GM21390 (cell line): ENCODE measurements around the gene FOXL2.
"Not testable (repeated sequence)": the region's sequence is repeated elsewhere in the genome, so short reads cannot be mapped to it uniquely, and the experiment has no call there.

Experiments
- ATAC-seq: cut with Tn5 transposase; IDR thresholded peaks from one replicate; pipeline ENCODE4 v1.9.1; 2021; ENCODE audit not compliant: unreplicated experiment

Gene FOXL2

GRCh38 chr3:138933981-138934691, 12.8 kb downstream of the FOXL2 start:
- ATAC-seq: no peak

GRCh38 chr3:138933068-138933668, 13.8 kb downstream of the FOXL2 start:
- no peak for ATAC-seq

GRCh38 chr3:138928727-138929372, 18.1 kb downstream of the FOXL2 start:
- no peak for ATAC-seq

DNA sequence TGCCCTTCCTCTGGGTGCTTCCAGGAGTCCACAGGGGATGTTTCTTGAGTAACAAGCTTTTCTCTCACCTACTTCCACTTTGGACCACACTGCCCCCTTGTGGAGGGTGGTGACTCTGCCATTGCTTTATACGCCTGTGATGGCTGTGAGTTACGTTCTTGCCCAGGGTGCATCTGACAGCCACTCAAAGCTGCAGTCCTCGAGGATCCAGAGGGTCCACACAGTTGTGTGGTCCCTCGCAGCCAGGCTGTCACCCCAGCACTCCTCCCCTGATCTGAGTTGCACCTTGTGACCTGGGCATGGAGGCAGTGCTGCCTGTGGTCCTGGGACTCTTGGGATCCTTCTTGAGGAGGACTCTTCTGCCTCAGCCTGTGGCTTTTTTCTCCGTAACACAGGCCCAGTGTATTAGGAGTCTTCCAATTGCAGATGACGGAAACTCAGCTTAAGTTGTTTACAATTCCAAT, 23.4 kb downstream of the FOXL2 start:
- peak; percentile 88 for ATAC-seq

DNA sequence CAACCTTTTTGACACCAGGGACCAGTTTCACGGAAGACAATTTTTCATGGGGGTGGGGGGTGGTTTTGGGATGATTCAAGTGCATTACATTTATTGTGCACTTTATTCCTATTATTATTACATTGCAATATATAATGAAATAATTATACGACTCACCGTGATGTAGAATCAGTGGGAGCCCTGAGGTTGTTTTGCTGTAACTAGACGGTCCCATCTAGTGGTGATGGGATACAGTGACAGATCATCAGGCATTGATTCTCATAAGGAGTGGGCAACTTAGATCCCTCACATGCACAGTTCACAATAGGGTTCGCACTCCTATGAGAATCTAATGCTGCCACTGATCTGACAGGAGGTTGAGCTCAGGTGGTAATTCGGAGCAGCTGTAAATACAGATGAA, 24.5 kb downstream of the FOXL2 start:
- ATAC-seq: not testable (repeated sequence)

GRCh38 chr3:138921316-138922292, 25.3 kb downstream of the FOXL2 start:
- ATAC-seq: no peak

DNA sequence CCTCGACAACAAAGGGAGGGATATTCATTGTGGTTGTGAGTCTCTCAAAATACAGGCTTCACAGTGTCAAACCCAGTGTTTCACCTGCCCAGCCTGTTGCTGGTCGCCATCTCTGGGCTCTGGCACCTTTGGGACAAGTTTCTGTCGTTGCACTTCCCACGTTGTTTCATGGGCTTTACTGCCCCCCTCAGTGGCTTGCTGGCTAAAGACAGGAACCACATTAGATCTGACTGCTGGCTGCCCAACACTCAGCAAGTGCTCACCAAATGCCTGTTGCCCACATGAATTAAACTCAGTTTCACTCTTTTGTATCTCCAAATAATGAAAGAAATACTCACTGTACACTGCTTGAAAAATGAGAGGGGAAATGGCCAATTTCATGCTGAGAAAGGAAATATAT, 27.6 kb downstream of the FOXL2 start:
- ATAC-seq: no peak

DNA sequence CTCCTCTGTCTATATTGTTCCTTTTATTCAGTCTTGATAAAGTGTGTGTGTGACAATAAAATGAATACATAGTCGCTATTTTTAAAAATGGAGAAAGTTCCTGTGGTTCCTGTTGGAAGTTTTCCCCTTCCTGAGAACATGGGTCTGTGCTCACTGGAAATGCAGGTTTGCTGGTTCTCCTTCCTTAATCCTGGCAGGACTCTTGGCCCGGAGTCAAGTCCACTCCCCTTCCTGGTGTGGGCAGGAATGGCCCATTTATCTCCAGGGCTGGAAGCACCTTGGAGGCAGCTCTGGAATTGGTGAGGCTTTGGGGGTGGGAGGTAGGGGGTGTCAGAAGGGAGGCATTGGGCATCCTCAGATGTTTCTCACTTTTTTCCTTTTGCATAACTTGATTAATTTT, 30.1 kb downstream of the FOXL2 start:
- no peak for ATAC-seq

- peak; percentile 87 for ATAC-seq
These were observed 31.1 kb downstream of the FOXL2 start for GRCh38 chr3:138915503-138916498.

DNA sequence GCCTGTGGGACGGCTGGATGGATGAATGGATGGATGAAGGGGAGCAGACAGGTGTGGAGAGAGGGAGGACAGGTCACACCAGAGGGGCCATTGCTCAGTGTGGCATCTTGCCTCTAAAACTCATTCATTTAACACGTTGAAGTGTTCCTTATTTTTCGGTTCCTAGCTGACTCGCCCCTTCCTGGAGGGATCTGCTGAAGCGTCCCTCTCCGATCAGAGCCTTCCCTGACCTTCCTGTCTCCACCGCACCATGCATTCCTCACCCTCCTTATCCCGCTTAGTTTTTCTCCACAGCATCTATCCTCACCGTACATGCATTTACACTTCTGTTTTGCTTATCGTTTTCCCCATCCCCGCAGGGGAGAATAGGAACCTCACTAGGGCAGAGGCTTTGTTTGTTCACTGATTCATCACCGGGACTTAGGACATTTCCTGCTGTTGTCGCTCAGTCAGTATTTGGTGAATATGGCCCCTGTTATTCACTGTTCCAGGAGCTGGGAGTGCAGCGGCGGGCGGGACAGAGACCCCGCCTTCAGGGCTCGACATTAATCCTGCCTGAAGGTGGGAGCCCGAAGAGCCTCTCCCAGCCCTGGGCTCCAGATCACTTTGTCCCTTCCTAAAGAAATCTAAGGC, 32.0 kb downstream of the FOXL2 start:
- ATAC-seq: peak; percentile 20

- ATAC-seq: no peak
These were observed 33.2 kb downstream of the FOXL2 start for GRCh38 chr3:138913766-138914165.

GRCh38 chr3:138912237-138912636, 34.7 kb downstream of the FOXL2 start:
- no peak for ATAC-seq

- no peak for ATAC-seq
These were observed 35.3 kb downstream of the FOXL2 start for GRCh38 chr3:138911621-138912020.

DNA sequence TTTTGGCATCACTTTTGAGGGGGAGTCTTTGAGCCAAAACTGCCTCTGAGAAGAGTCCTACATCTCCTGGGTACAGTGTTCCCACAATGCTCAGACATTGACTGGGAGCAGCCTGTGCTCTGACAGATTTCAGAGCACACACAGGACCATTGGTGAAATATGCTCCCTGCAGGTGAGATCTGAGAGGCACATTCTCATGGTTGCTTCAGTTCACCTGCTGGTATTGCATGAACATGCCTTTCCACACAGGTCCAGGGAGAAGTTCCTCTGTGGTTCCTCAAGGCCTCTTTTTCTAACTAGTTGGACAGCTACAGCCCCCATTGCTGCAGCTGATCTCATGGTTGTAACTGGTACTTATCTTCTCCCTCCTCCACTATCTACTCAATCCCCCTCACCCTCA, 37.0 kb downstream of the FOXL2 start:
- ATAC-seq: no peak

DNA sequence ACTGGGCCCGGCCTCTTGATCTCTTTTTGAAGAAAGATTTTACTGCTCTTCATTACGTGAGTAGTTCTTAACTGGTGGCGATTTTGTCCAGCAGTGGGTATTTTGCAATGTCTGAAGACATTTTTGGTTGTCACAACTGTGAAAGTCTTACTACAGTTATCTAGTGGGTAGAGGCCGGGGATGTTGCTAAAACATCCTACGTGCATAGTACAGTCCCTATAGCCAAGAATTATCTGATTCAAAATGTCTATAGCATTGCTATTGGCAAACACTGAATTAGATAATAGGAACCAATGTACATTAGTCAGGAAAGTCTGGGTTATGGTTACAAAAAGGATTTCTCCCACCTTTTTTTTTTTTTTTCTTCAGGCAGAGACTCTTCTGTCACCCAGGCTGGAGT, 38.1 kb downstream of the FOXL2 start:
- ATAC-seq: no peak

DNA sequence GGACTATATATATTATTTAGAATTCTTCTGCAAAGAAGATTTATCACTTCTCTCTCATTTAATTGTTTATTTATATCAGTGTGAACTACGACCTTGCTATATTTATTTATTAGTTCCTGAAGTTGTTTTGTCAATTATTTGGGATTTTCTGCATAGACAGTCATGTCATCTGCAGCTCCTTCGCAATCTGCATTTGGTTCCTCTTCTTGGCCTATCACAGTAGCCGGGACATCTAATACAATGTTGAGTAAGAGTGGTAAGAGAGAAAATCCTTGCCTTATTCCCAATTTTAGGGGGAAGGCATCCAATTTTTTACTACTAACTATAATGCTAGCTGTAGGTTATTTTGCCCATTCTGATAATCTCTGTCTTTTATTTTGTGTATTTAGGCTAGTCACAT, 39.4 kb downstream of the FOXL2 start:
- no peak for ATAC-seq

GRCh38 chr3:138902171-138902570, 44.8 kb downstream of the FOXL2 start:
- no peak for ATAC-seq

GRCh38 chr3:138901567-138901966, 45.4 kb downstream of the FOXL2 start:
- ATAC-seq: no peak

- ATAC-seq: no peak
These were observed 47.5 kb downstream of the FOXL2 start for GRCh38 chr3:138899351-138899991.
